C1 segment of cervical spinal cord (tissue), 14 donors: ENCODE measurements around the gene TTC28.
"Not testable (repeated sequence)": the region's sequence is repeated elsewhere in the genome, so short reads cannot be mapped to it uniquely, and the experiment has no call there.

Experiments
- DNase-seq, 14 donors: peaks; one replicate each; lab custom pipeline; 2025; lab: John Stamatoyannopoulos, UW

Gene TTC28

DNA sequence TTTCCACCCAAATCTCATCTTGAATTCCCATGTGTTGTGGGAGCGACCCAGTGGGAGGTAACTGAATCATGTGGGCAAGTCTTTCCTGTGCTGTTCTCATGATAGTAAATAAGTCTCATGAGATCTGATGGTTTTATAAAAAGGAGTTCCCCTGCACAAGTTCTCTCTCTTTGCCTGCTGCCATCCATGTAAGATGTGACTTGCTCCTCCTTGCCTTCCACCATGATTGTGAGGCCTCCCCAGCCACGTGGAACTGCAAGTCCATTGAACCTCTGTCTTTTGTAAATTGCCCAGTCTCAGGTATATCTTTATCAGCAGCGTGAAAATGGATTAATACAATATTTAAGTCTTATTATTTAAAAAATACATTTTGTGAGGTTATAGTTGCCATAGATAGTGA lies 315.5 kb downstream of the TTC28 start:
- DNase-seq, result not testable (repeated sequence)

DNA sequence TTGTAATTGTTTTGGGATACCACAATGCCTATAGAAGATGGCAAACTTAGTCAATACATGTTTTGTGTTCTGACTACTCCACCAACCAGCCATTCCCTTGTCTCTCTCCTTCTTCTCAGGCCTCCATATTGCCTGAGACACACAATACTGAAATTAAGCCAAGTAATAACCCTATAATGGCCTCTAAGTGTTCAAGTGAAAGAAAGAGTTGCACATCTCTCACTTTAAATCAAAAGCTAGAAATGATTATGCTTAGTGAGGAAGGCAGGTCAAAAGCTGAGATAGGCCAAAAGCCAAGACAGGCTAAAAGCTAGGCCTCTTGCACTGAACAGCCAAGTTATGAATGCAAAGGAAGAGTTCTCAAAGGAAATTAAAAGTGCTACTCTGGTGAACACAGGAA lies 318.7 kb downstream of the TTC28 start:
- DNase-seq, result no peak

- no peak for DNase-seq
Observed at GRCh38 chr22:28358312-28358711, 321.3 kb downstream of the TTC28 start.

DNA sequence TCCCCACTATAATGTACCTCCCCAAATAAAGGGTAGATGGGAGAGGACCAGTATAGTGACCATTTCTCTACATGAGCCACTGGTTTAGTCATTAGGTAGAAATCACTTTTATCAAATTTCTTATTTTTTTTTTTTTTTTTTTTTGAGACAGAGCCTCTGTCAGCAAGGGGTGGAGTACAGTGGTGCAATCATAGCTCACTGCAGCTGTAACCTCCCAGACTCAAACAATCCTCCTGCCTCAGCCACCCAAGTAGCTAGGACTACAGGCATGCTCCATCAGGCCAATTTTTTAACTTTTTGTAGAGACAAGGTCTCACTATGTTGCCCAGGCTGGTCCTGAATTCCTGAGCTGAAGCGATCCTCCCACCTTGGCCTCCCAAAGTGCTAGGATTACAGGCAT lies 322.4 kb downstream of the TTC28 start:
- no peak for DNase-seq

DNA sequence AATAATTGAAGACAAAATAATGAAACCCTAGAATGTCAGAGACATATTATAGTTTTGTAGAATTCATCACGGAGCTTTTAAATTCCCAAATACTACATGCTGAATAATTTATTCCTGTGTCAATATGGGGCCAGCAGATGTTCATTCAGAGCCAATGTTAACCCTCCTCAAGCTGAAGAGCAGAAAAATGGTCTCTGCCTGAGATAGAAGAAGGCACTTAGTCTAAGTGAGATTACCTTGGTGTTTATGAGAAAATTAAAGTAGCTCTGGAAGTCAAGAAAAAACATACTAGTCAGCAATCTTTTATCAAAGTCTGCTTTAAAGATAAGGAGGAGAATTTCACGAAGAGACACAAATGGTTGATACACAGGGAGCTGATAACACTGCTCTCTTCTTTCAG lies 328.2 kb downstream of the TTC28 start:
- no peak for DNase-seq

- DNase-seq, result no peak
Observed at GRCh38 chr22:28348613-28349609, 330.7 kb downstream of the TTC28 start.

GRCh38 chr22:28346308-28346707 lies 333.3 kb downstream of the TTC28 start:
- DNase-seq, result no peak

- DNase-seq, result no peak
Observed at GRCh38 chr22:28344918-28345703, 334.5 kb downstream of the TTC28 start.

GRCh38 chr22:28341001-28341400 lies 338.6 kb downstream of the TTC28 start:
- no peak for DNase-seq

DNA sequence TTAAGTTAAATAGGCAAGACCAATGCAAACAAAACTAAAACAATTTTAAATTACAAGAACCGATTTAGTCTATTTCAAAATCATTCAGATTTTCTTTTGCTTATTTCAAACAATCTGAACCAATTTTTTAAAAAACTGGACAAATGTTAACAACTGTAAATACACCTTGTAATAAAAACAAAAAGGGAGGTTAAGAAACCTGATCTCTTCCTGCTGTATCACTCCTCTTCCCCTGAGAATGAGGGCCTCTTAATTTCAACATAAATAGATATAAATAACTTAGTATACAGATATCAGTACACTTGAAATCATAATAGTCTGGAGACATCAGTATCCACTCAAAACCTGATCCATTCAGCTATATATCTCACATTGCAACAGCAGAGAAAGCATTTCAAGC lies 346.6 kb downstream of the TTC28 start:
- DNase-seq, result no peak

GRCh38 chr22:28332410-28332809 lies 347.2 kb downstream of the TTC28 start:
- no peak for DNase-seq

DNA sequence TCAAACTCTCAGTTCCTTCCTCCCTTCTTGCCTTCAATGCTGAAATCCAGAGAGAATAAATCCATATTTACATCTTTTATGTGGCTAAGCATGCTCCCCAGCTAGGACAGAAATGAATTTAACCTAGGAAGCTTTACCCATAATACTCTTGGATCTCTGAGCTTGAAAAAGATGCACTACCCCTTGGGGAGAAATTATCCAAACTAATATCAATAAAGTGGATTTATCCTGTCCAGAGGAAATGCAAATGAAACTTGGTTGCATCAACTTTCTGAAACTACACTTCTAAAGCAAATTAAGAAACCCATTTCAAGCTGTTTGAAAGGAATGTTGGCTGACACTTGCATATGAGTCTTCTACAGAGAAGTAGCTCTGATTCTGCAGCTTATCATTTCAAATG lies 347.9 kb downstream of the TTC28 start:
- DNase-seq, result no peak

DNA sequence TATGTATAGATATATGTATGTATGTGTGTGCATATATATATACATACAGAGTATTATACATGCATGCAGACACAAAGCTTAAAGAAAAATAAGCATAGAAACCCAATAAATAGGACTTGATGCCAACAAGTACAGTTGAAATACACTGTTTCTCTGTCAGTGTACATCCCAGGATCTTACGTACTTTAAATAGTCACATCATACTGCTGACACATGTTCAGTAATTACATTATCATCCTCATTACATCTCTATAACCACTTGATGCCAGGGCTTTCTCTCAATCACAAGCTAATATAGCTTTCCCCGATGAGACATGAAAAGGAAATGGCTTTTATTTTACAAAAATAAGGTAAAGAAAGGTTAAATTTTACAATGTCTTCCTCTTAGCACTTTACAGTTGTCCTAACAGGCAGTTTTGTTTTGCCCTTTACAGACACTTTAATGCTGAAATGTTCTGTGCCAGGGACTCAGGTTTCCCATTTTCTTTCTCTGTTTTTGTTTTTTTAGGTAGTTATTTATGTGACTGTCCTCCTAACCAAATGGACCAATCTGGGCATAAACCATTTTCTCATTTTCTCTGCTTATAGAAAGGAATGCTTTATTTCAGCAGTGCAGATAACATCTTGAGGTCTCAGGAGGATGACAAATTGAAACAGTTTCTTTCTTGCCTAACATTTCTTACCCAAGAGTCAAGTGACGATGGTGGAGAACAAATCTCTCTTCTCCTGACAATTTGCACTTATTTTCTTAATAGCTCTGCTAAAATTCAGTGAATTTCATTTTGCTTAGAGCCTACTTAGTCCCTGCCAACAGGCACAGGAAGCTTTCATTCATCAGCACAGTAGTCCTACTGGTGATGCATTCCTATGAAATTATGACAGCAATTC lies 350.2 kb downstream of the TTC28 start:
- DNase-seq, result no peak

DNA sequence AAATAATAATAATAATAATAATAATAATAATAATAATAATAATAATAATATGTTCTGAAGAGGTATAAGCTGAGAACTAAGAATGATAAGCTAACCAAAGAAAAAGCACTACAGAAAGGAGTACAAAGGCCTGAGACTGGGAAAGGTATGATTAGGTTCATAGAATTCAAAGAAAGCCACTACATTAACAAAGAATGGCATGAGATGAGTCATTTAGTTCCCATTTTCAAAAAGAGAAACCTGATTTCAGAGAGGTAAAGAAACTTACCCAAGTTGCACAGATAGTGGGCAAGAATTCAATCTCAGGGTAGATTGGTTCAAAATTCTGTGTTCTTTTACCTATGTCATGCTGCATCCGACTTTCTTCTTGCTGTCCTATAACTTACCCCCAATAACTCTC lies 350.9 kb downstream of the TTC28 start:
- no peak for DNase-seq

DNA sequence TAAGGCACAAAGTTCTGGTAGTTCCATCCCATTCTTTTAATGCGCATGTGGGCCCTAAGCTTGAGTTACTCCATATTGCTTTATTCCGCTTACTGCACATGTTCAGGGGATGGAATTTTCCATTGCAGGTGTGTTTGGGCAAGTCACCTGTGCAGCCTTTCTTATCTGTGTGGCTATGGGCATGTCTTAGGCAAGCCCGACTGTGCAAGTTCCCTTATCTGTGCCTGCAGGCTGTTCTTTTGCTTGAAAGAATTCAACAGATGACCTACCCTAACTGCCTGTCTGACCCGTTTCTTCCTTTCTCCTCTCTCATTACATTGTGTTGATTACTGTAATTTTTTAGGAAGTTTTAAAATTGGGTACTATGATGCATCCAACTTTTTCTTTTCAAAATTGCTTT lies 363.6 kb downstream of the TTC28 start:
- no peak for DNase-seq

- no peak for DNase-seq
Observed at GRCh38 chr22:28314959-28315358, 364.7 kb downstream of the TTC28 start.

- DNase-seq, result no peak
Observed at GRCh38 chr22:28310299-28310698, 369.3 kb downstream of the TTC28 start.

DNA sequence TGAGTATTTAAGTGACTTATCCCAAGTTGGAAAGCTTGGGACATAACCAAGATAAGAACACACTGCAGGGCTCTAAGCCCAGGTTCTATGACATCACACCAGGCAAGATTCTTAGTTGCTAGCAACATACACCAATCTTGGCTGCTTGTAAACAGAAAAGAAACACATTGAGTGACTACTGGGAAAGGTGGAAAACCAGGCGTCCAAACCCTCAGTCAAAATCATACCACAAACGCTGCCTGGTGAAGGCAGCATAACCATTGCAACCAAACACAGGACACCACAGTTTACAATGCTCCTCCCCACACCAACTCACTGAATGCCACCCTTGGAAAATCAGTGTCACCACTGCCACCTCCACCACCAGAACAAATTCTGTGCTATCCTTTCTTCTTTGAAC lies 379.9 kb downstream of the TTC28 start:
- DNase-seq, result peak in 5 of 14 donors; percentile 2 to 10 (median 4)

DNA sequence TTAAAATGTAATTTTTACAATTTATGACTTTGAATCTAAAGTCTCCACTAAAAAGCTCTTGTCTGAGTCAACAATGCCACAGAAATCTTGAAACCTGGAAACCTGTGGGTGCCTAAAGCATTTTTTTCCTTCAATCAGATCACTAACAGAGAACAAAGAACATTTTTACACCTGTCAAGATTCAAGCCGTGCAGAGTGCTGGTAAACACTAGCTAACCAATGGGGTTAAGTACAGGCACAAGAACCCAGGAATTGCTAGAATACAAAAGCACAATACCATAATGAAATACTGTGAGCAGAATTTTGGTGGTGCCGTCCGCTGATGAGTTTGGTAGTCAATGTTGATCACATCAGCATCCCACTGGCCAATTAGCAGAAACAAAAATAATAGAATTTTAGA lies 380.3 kb downstream of the TTC28 start:
- no peak for DNase-seq

DNA sequence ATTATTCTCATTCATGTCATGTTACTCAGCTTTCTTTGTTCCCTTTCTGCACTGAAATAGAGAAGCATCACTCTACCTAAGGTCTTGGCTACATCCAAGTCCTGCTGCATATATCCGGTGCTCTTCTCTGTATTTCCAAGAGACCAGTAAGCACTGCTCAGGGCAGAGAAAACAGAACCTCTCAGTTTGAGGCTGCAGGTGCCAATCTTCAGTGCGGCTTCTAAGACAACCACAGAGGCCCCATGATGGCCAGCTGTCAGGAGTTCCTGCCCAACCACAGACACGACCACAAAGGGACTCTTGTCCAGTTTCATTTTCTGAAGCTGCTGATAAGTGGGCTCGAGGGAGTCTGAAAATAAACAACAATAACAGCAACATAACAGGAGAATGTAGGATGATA lies 382.1 kb downstream of the TTC28 start:
- peak in 9 of 14 donors; percentile 4 to 48 (median 25) for DNase-seq

DNA sequence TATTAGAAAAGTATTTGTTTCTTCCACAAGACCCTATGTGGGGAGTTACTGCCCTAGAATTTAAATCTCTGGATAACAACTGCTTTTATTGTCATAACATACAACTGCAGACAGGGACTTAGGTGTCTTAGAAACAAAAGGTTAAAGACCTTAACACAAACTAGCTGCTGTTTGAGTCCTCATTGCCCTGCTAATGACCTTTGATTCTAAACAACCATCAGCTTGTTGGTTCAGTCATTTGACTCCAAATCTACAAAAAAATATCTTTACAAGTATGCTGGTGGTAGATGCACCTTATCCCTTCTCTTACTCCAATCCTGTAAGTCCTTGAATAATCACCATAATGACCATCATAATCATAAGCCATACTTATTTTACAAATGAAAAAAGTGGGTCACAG lies 383.2 kb downstream of the TTC28 start:
- no peak for DNase-seq
